PC-3 (cell line): ENCODE data around the gene SRPRA. TPM values are rescaled to one million over a fixed set of nuclear protein-coding genes. Genes with fewer than 3 reads are reported as not detected.

Experiments
- ATAC-seq: fragments of 200-7000 bp; cut with Tn5 transposase; 2 replicates; pipeline ENCODE4 v1.9.1; 2020; ENCODE audit warnings: mild to moderate bottlenecking, moderate library complexity
- BruUV-seq: library from RNA; stranded (reverse); fragments of 400-500 nt; replicated peaks from 2 replicates; lab custom pipeline; 2021; lab: Mats Ljungman, UMichigan
- CTCF ChIA-PET: fragments of 300-600 bp; sonication (Branson Sonifier 250); formaldehyde crosslinking; loops from one replicate; lab custom pipeline; 2022; ENCODE audit warnings: antibody characterized with exemption; lab: Charles Lee
- POLR2A ChIA-PET: fragments of 300-600 bp; sonication (Branson Sonifier 250); formaldehyde crosslinking; loops from one replicate; lab custom pipeline; 2022; ENCODE audit warnings: antibody characterized with exemption; ENCODE audit not compliant: unreplicated experiment; lab: Charles Lee
- DNase-seq: peaks from one replicate; pipeline ENCODE4 v3.0.0-alpha.2; 2015
- H2AFZ ChIP-seq: fragments of 300-600 bp; sonication (generic); 2 replicates; pipeline ENCODE4 v1.6.0; 2016; ENCODE audit warnings: antibody characterized with exemption, low read length
- H3F3A ChIP-seq: fragments of 300-600 bp; sonication (generic); one replicate; pipeline ENCODE4 v1.6.0; 2017; ENCODE audit warnings: antibody characterized with exemption, low read length, control low read depth, mild to moderate bottlenecking; ENCODE audit not compliant: unreplicated experiment
- H3K27ac ChIP-seq: fragments of 300-600 bp; sonication (generic); 2 replicates; pipeline ENCODE4 v1.5.1; 2016; ENCODE audit warnings: mild to moderate bottlenecking, low read length
- H3K27me3 ChIP-seq: fragments of 300-600 bp; sonication (generic); 2 replicates; pipeline ENCODE4 v1.6.1; 2016; ENCODE audit warnings: low read length, mixed read lengths
- H3K36me3 ChIP-seq: fragments of 300-600 bp; sonication (generic); 2 replicates; pipeline ENCODE4 v1.6.1; 2016; ENCODE audit warnings: low read depth, mixed run types, low read length, mixed read lengths
- H3K4me1 ChIP-seq: fragments of 300-600 bp; sonication (generic); 2 replicates; pipeline ENCODE4 v1.5.1; 2016; ENCODE audit warnings: low read length; ENCODE audit not compliant: insufficient read depth
- H3K4me2 ChIP-seq: fragments of 300-600 bp; sonication (generic); 2 replicates; pipeline ENCODE4 v1.6.0; 2016; ENCODE audit warnings: low read length
- H3K4me3 ChIP-seq: fragments of 300-600 bp; sonication (generic); 2 replicates; pipeline ENCODE4 v1.5.1; 2016; ENCODE audit warnings: mild to moderate bottlenecking, low read length, mixed read lengths
- H3K79me2 ChIP-seq: fragments of 300-600 bp; sonication (generic); 2 replicates; pipeline ENCODE4 v1.6.1; 2017; ENCODE audit warnings: low read length, mixed read lengths
- H3K9ac ChIP-seq: fragments of 300-600 bp; sonication (generic); 2 replicates; pipeline ENCODE4 v1.6.0; 2016; ENCODE audit warnings: mild to moderate bottlenecking, low read length
- H3K9me2 ChIP-seq: fragments of 300-600 bp; sonication (generic); replicated peaks from 2 replicates; pipeline ENCODE4 v1.6.1; 2016; ENCODE audit warnings: mixed run types, low read length, mixed read lengths
- H3K9me3 ChIP-seq: fragments of 300-600 bp; sonication (generic); 2 replicates; pipeline ENCODE4 v1.6.1; 2016; ENCODE audit warnings: low read length, mixed read lengths
- H4K20me1 ChIP-seq: fragments of 300-600 bp; sonication (generic); 2 replicates; pipeline ENCODE4 v1.6.1; 2016; ENCODE audit warnings: low read length, mixed read lengths
- EZH2 ChIP-seq: fragments of 300-600 bp; sonication (generic); IDR thresholded peaks from one replicate; pipeline ENCODE4 v1.6.1; 2017; ENCODE audit warnings: antibody characterized with exemption, mild to moderate bottlenecking, low read length; ENCODE audit not compliant: unreplicated experiment
- EZH2phosphoT487 ChIP-seq: fragments of 300-600 bp; sonication (generic); IDR thresholded peaks from 2 replicates; pipeline ENCODE4 v1.6.1; 2018; ENCODE audit warnings: mild to moderate bottlenecking, antibody characterized with exemption, low read length, borderline replicate concordance
- intact Hi-C: fragments of 100-400 bp; cut with micrococcal nuclease; formaldehyde crosslinking; loops from 2 replicates; pipeline ENCODE4 v1.9.0; 2023
- total RNA-seq: library from RNA; depleted of rRNA; stranded (reverse); fragments of >200 nt; gene quantifications from 2 replicates; pipeline ENCODE4 v1.2.3, GENCODE V29; 2014
- TF ChIP-seq, protein P1 (sequence below): fragments of 300-600 bp; sonication (generic); conservative IDR thresholded peaks from 2 replicates; pipeline ENCODE4 v1.5.1; 2017; ENCODE audit warnings: antibody characterized with exemption, low read depth, mild to moderate bottlenecking, low read length

SRPRA gene
- total RNA-seq, 1 experiment from 2014 or later, result 143 TPM

DNA sequence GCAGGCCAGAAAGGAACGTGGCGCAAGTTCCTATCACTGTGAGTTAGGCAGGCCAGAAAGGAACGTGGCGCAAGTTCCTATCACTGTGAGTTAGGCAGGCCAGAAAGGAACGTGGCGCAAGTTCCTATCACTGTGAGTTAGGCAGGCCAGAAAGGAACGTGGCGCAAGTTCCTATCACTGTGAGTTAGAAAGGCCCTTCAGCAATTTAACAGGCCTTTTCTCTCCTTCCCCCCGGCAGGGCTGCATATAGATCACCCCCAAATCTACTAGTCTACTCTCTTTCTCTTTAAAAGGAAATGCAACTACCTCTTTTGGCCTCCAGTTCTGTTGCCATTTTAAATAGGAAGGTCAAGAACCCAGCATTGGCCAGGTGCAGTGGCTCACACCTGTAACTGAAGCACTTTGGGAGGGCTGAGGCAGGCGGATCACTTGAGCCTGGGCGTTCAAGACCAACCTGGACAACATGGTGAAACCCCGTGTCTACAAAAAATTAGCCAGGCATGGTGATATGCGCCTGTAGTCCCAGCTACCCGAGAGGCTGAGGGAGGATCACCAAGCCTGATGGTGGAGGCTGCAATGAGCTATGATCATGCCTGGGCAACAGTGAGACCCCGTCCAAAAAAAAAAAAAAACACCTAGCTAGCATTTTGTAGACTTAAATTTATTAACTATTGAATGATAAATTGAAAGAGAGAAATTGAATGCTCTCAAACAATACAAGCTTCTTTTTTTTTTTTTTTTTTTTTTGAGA is 42.2 kb downstream of the SRPRA start:
- ATAC-seq, result no peak
- Histone ChIP-seq H3F3A (no peaks in the 10 kb centered on the region), H3K4me1 (peaks cover 4% of the 10 kb centered on the region), H3K79me2 (peaks cover 46% of the 10 kb centered on the region), H3K9me3 (no peaks in the 10 kb centered on the region), H2AFZ (no peak overlapping the region), H3K4me2 (no peak overlapping the region), H3K4me3 (no peak overlapping the region), H3K27ac (no peak overlapping the region), H3K9ac (no peak overlapping the region), H3K27me3 (no peaks in the 10 kb centered on the region), H3K9me2 (no peaks in the 10 kb centered on the region), H3K36me3 (no peaks in the 10 kb centered on the region), H4K20me1 (no peaks in the 10 kb centered on the region)
- no peak for DNase-seq
- intact Hi-C loops, result no loop called here
- CTCF ChIA-PET, result no interaction called here
- POLR2A ChIA-PET, result interaction anchor here (0.6 to 0.8 kb wide), 5 partner anchors 13 to 340 kb away, joined by 4 to 23 read pairs (median 5); partner anchors contain the start of gene FAM118B
- no TSS peak for BruUV-seq
- TF ChIP-seq, protein P1, sequence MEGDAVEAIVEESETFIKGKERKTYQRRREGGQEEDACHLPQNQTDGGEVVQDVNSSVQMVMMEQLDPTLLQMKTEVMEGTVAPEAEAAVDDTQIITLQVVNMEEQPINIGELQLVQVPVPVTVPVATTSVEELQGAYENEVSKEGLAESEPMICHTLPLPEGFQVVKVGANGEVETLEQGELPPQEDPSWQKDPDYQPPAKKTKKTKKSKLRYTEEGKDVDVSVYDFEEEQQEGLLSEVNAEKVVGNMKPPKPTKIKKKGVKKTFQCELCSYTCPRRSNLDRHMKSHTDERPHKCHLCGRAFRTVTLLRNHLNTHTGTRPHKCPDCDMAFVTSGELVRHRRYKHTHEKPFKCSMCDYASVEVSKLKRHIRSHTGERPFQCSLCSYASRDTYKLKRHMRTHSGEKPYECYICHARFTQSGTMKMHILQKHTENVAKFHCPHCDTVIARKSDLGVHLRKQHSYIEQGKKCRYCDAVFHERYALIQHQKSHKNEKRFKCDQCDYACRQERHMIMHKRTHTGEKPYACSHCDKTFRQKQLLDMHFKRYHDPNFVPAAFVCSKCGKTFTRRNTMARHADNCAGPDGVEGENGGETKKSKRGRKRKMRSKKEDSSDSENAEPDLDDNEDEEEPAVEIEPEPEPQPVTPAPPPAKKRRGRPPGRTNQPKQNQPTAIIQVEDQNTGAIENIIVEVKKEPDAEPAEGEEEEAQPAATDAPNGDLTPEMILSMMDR, result no peak
- no peak for TF ChIP-seq EZH2phosphoT487
- TF ChIP-seq EZH2, result no peak

DNA sequence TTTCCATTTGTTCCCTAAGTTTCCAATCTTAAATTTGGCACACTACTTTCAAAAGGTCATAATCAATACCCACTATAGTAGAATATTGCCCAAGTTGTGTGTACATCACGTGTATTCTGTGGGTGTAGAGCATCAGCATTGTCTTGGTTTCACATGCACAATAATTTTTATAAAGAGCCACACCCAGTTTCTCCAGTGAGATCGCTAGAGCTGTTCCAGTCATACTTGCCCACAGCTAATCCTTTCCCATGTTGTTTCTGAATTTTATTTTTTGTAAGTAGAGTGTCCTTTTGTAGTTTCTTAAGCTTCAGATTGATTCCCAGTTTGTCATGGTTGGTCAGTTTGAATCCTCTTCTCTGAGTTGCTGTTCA is 43.4 kb downstream of the SRPRA start:
- Histone ChIP-seq H3K4me3 (no peak overlapping the region), H3K9me3 (no peaks in the 10 kb centered on the region), H3K27ac (no peak overlapping the region), H3K27me3 (no peaks in the 10 kb centered on the region), H3F3A (no peaks in the 10 kb centered on the region), H3K4me1 (no peaks in the 10 kb centered on the region), H3K9me2 (no peaks in the 10 kb centered on the region), H3K9ac (no peak overlapping the region), H3K4me2 (no peak overlapping the region), H4K20me1 (no peaks in the 10 kb centered on the region), H2AFZ (no peak overlapping the region), H3K36me3 (no peaks in the 10 kb centered on the region), H3K79me2 (peaks cover 58% of the 10 kb centered on the region)
- TF ChIP-seq EZH2phosphoT487 (no peak), EZH2 (no peak)
- TF ChIP-seq, protein P1, result no peak
- DNase-seq, result no peak
- POLR2A ChIA-PET, result interaction anchor here (0.6 kb wide), 1 partner anchor 598 kb away, joined by 3 read pairs; no protein-coding TSS in a partner anchor
- BruUV-seq, result no TSS peak
- intact Hi-C loops, result no loop called here
- CTCF ChIA-PET, result interaction anchor here (0.6 kb wide), 2 partner anchors 163 to 165 kb away, joined by 3 to 4 read pairs; no protein-coding TSS in a partner anchor
- ATAC-seq, result no peak
